COLO829 (cell line): ENCODE measurements around the gene KIAA0930.
A peak's percentile ranks its signal among the peaks of the same experiment; 100 is the strongest.
"Not testable (repeated sequence)": the region's sequence is repeated elsewhere in the genome, so short reads cannot be mapped to it uniquely, and the experiment has no call there.

ENCODE experiments used
- DNase-seq: peaks from one replicate; pipeline ENCODE4 v3.0.0; 2012; ENCODE audit warnings: low spot score

The KIAA0930 gene

GRCh38 chr22:45240810-45241631, at the start of gene KIAA0930:
KIAA0930 (minus strand) TSS chr22:45240894; CDS start chr22:45240703, 191 bp downstream.
- DNase-seq: peak; percentile 88

GRCh38 chr22:45286854-45287551, 46.3 kb upstream of the KIAA0930 start:
- DNase-seq: no peak

- no peak for DNase-seq
Observed at GRCh38 chr22:45285263-45286058, 44.8 kb upstream of the KIAA0930 start.

GRCh38 chr22:45284705-45285262, 44.1 kb upstream of the KIAA0930 start, which contains the start of gene UPK3A:
UPK3A (plus strand) TSS chr22:45284949; CDS start chr22:45285014, 65 bp downstream.
- no peak for DNase-seq

- DNase-seq: no peak
Observed at GRCh38 chr22:45281010-45281409, 40.3 kb upstream of the KIAA0930 start.

- no peak for DNase-seq
Observed at GRCh38 chr22:45280587-45280980, 39.9 kb upstream of the KIAA0930 start.

- no peak for DNase-seq
Observed at GRCh38 chr22:45278125-45278524, 37.4 kb upstream of the KIAA0930 start.

GRCh38 chr22:45277720-45278119, 37.0 kb upstream of the KIAA0930 start:
- DNase-seq: not testable (repeated sequence)

GRCh38 chr22:45276507-45277105, 35.9 kb upstream of the KIAA0930 start:
- no peak for DNase-seq

GRCh38 chr22:45273452-45274075, 32.9 kb upstream of the KIAA0930 start:
- no peak for DNase-seq

- DNase-seq: no peak
Observed at GRCh38 chr22:45272498-45272897, 31.8 kb upstream of the KIAA0930 start.

- peak; percentile 42 for DNase-seq
Observed at GRCh38 chr22:45271667-45272201, 31.0 kb upstream of the KIAA0930 start.

- DNase-seq: no peak
Observed at GRCh38 chr22:45270095-45271020, 29.7 kb upstream of the KIAA0930 start.

- DNase-seq: peak; percentile 70
Observed at GRCh38 chr22:45268958-45269844, 28.5 kb upstream of the KIAA0930 start.

- no peak for DNase-seq
Observed at GRCh38 chr22:45268167-45268957, 27.7 kb upstream of the KIAA0930 start.

GRCh38 chr22:45265535-45265934, 24.8 kb upstream of the KIAA0930 start:
- no peak for DNase-seq

GRCh38 chr22:45263463-45264269, 23.0 kb upstream of the KIAA0930 start:
- peak; percentile 92 for DNase-seq
